ENCODE results near the gene TMEM200A.

- TF ChIP-seq CTCF (IDR thresholded peaks at IDR 0.05) (no peak), EZH2 (IDR thresholded peaks at IDR 0.05; ENCODE audit: borderline replicate concordance, insufficient read depth, low read depth, low read length, poor library complexity, severe bottlenecking) (no peak)
Observed at GRCh38 chr6:130381459-130382380, 15.9 kb downstream of the TMEM200A start.
